Activated CD8-positive, alpha-beta T cell treated with anti-CD3 and anti-CD28 coated beads, Interleukin-2, amount 10 ng/mL, durations not matched to agents 7 days and 5 days (primary cell): ENCODE results near the gene XKRX. TPM values are rescaled to one million over a fixed set of nuclear protein-coding genes. Genes with fewer than 3 reads are reported as not detected.

Source experiments
- ATAC-seq: fragments of 150-1000 bp; cut with Tn5 transposase; one replicate; pipeline ENCODE4 v1.10.0; 2021; ENCODE audit warnings: moderate library complexity
- CTCF ChIA-PET: fragments of 350-600 bp; sonication (Branson Sonifier 250); formaldehyde crosslinking; loops from one replicate; lab custom pipeline; 2021; ENCODE audit warnings: antibody characterized with exemption; lab: Charles Lee
- POLR2A ChIA-PET: fragments of 350-600 bp; sonication (Branson Sonifier 250); formaldehyde crosslinking; loops from one replicate; lab custom pipeline; 2021; ENCODE audit warnings: antibody characterized with exemption; lab: Charles Lee
- DNase-seq: peaks from one replicate; pipeline ENCODE4 v3.0.0-alpha.2; 2020
- H3K27ac Mint-ChIP-seq: one replicate; pipeline ENCODE4 v1.8.0; 2021; ENCODE audit warnings: mild to moderate bottlenecking, mixed read lengths
- H3K27me3 Mint-ChIP-seq: one replicate; pipeline ENCODE4 v1.8.0; 2021; ENCODE audit warnings: low read depth, mixed read lengths
- H3K36me3 Mint-ChIP-seq: one replicate; pipeline ENCODE4 v1.8.0; 2021; ENCODE audit warnings: low read depth, mixed read lengths
- H3K4me1 Mint-ChIP-seq: one replicate; pipeline ENCODE4 v1.8.0; 2021; ENCODE audit warnings: low read depth, mixed read lengths
- H3K4me3 Mint-ChIP-seq: one replicate; pipeline ENCODE4 v1.8.0; 2021; ENCODE audit warnings: mild to moderate bottlenecking, mixed read lengths
- H3K9me3 Mint-ChIP-seq: one replicate; pipeline ENCODE4 v1.8.0; 2022; ENCODE audit warnings: mixed read lengths; ENCODE audit not compliant: insufficient read depth
- total RNA-seq, 2 experiments: library from RNA; stranded (reverse); gene quantifications; one replicate each; pipeline ENCODE4 v1.2.3, GENCODE V29; 2021

XKRX gene
- total RNA-seq, 2 experiments from 2014 or later: not detected

DNA sequence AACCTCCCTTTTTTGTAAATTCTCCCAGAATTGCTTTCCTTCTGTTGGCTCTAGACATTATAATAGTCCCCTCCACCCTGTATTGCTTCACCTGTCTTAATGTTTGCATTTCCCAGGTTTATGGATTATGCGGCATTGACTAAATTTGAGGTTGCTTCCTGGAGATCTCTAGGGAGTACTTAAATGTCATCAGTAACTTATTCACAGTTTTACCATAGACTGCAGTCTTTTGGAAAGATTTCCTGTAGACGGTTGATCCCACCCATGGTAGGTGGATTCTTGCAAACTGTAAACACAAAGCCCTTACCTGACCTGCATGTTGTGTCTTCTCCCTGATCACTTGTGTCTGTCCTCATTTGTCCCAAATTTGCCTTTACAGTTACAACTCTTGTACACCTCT is 48.3 kb downstream of the XKRX start:
- no peaks in the 10 kb centered on the region for H3K36me3 Mint-ChIP-seq
- no peaks in the 10 kb centered on the region for H3K4me1 Mint-ChIP-seq
- ChIA-PET POLR2A (no interaction called here), CTCF (no interaction called here)
- H3K4me3 Mint-ChIP-seq: no peak overlapping the region
- H3K9me3 Mint-ChIP-seq: no peaks in the 10 kb centered on the region
- DNase-seq: no peak
- no peak overlapping the region for H3K27ac Mint-ChIP-seq
- ATAC-seq: no peak
- H3K27me3 Mint-ChIP-seq: no peaks in the 10 kb centered on the region

DNA sequence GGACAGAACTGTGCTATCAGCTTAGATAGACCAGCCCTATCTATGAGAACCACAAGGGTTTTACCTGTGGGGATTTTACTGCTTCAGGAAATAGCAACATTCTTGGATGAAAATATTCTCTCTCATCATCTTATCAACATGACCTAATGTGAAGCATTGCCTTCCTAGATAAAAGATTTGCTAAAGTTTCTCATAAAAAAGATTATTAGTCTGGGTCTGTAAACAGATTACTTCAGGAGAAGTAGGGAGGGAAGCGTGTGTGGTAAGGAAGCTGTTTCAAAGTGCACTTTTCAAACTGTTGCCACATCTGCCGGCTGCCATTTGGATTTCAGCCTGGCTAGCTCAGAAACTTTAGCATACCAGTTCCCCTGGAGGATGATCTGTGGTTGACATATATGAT is 54.4 kb downstream of the XKRX start, which contains the start of gene NOX1:
TSS of gene NOX1 (minus strand) at position 35 of the 400 bp plus-strand sequence. CDS start 220 bp downstream, outside the sequence.
- ATAC-seq (no peak), DNase-seq (no peak)
- CTCF ChIA-PET: no interaction called here
- Mint-ChIP-seq H3K27ac (no peak within 1 kb of the TSS), H3K27me3 (peaks cover 2% of the 10 kb centered on the region), H3K4me3 (no peak within 1 kb of the TSS), H3K4me1 (peaks cover 8% of the 10 kb centered on the region), H3K36me3 (no peaks in the 10 kb centered on the region), H3K9me3 (no peaks in the 10 kb centered on the region)
- POLR2A ChIA-PET: interaction anchor here (0.6 kb wide), 1 partner anchor 25 kb away, joined by 3 read pairs; no protein-coding TSS in a partner anchor

DNA sequence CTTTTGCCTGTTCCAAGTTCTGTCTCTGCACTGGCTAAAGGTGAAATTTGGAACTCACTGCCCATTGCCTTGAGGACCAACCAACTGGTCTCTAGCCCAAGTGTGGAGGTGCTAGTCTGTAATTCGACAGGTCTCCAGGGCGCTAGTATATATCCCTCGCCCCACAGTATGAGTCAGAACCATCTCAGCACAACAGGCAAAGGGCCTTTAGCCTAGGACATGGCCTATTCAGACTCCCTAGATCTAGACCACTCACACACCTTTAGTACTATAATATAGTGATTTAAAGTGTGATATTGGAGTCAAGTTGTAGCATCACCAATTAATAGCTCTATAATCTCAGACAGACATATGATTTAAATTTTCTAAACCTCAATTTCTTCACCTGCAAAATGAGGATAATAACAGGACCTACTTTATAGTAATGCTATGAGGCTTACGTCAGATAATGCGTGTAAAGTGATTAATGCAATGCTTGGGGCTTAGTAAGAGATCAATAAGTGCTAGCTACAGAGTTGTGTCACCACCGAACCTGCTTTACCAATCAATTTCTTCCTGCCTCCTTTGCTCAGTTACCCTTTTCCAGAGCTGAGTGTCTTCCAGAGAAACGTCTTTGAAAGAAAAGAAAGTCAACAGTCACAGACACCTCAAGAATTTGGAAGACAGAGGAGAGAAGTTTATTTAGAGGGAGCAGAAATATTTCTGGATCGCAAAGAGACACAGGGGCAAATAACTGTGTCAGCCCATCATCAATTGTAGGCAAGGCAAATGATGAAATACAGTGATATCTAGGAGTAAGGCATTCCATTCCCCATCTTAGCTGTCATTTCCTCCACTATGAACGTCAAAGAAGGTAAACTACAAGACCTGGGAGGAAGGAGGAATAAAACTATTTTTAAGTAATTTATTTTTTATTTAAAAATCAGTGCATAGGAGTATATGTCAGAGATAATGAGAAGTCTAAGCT is 56.8 kb downstream of the XKRX start:
- no peak overlapping the region for H3K4me3 Mint-ChIP-seq
- CTCF ChIA-PET: no interaction called here
- no peaks in the 10 kb centered on the region for H3K36me3 Mint-ChIP-seq

DNA sequence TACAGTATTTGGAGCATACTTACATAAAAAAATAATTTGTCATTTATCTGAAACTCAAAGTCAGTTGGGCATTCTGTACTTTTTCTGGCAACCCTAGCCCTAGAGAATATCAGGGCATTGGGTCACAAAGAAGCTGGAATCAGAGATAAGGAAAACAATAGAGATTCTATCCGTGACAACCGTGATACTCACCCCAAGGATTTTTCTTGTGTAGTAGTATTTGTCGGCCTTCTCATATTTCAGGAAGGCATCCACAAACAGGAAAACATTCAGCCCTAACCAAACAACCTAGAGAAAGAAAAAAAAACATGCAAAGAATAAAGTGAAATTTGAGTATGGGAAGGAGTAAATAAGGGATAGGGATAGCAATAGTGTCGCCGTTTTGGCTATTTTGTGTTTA is 58.2 kb downstream of the XKRX start:
- POLR2A ChIA-PET: no interaction called here
- peaks cover 8% of the 10 kb centered on the region for H3K4me1 Mint-ChIP-seq
- no peak overlapping the region for H3K27ac Mint-ChIP-seq
- CTCF ChIA-PET: no interaction called here
- no peaks in the 10 kb centered on the region for H3K9me3 Mint-ChIP-seq
- no peaks in the 10 kb centered on the region for H3K36me3 Mint-ChIP-seq
- H3K4me3 Mint-ChIP-seq: no peak overlapping the region
- peaks cover 2% of the 10 kb centered on the region for H3K27me3 Mint-ChIP-seq
- ATAC-seq (no peak), DNase-seq (no peak)

More for the DNA sequence above, 56.8 kb downstream of the XKRX start:
- no peaks in the 10 kb centered on the region for H3K9me3 Mint-ChIP-seq
- POLR2A ChIA-PET: no interaction called here
- ATAC-seq: no peak
- H3K27ac Mint-ChIP-seq: no peak overlapping the region
- H3K27me3 Mint-ChIP-seq: peaks cover 2% of the 10 kb centered on the region
- no peak for DNase-seq
- H3K4me1 Mint-ChIP-seq: peaks cover 8% of the 10 kb centered on the region

DNA sequence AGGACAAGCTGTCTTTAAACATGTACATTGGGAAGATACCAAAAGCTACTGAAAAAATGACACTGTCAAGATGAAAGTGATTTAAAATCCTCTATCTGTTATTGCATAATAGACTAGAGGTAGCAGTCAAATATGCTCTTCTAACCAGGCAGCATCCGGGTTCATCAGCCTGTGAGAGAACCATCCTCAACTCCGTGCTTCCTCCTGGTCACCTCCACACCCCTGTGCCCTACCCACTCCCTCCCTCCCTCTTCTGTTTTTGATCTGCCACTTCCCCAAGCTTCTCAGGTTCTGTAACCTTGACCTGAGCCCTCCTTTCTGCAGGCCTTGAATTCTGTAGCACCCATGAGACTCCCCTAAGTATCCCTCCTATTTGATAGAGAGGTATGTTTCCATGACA is 60.4 kb downstream of the XKRX start:
- no peaks in the 10 kb centered on the region for H3K9me3 Mint-ChIP-seq
- no peaks in the 10 kb centered on the region for H3K27me3 Mint-ChIP-seq
- H3K4me3 Mint-ChIP-seq: no peak overlapping the region
- no peaks in the 10 kb centered on the region for H3K36me3 Mint-ChIP-seq
- ATAC-seq (no peak), DNase-seq (no peak)
- no peaks in the 10 kb centered on the region for H3K4me1 Mint-ChIP-seq
- CTCF ChIA-PET: no interaction called here
- no peak overlapping the region for H3K27ac Mint-ChIP-seq
- POLR2A ChIA-PET: no interaction called here

DNA sequence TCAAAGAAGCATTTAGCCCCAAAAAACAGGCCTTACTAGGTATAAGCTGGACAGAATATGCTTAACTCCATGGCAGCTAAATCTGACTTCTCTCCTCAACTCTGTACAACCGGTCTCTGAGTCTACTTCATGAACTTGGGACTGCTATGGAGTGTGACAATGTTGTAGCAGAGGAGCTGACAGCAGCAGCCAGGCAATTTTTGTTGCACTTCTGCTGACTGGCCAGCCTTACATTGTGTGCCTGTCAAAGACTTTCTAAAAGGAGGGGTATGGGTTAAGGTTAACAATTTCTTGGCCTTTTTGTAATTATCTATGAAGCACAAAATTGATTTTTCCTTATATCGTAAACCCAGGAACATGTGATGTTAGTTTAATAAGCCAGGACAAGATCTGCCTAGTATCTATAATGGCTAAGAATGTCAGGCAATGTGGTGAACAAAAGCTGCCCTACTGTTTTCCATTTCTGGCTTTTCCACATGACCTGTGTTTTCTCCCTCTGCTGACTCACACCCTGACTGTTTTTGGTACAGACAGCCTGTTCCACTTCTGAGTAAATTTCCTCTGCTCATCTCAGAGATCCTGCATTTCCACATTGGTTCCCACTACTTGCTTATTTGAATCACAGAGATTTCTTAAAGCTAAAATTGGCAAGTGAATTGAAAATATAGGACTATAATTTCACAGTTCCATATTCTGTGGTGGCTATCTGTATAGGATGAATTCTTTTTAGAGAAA is 63.9 kb downstream of the XKRX start:
- ATAC-seq (no peak), DNase-seq (no peak)
- CTCF ChIA-PET: no interaction called here
- Mint-ChIP-seq H3K27ac (no peak overlapping the region), H3K4me1 (no peaks in the 10 kb centered on the region), H3K36me3 (no peaks in the 10 kb centered on the region), H3K4me3 (no peak overlapping the region), H3K9me3 (no peaks in the 10 kb centered on the region), H3K27me3 (no peaks in the 10 kb centered on the region)
- POLR2A ChIA-PET: no interaction called here

Other genes starting within 250 kb of the XKRX start
- not detected for gene SYTL4, start 196.8 kb downstream of the XKRX start, total RNA-seq
- 10 to 100 TPM; 34.2 to 35.5 TPM for gene CSTF2, start 108.5 kb downstream of the XKRX start, total RNA-seq
- not detected for gene NOX1, start 54.6 kb downstream of the XKRX start, total RNA-seq
- not detected for gene ARL13A, start 40.8 kb upstream of the XKRX start, total RNA-seq
- gene TRMT2B, start 123.2 kb upstream of the XKRX start, total RNA-seq: 10 to 100 TPM; 23.2 to 24.1 TPM
- gene TMEM35A, start 150.0 kb upstream of the XKRX start, total RNA-seq: not detected
- gene CENPI, start 169.3 kb upstream of the XKRX start, total RNA-seq: 10 to 100 TPM; 39.6 to 40.2 TPM